ENCODE data around the gene ANKRD44.

GRCh38 chr2:197167608-197168314, 142.8 kb downstream of the ANKRD44 start:
- TF ChIP-seq CTCF (IDR thresholded peaks at IDR 0.05; ENCODE audit: borderline replicate concordance, extremely low read depth, low read length, poor library complexity, severe bottlenecking) (no peak), EZH2 (IDR thresholded peaks at IDR 0.05; ENCODE audit: borderline replicate concordance, low read depth, low read length, severe bottlenecking) (no peak)
